Memory B cell (primary cell): ENCODE data around the gene DNMT3A.
"Not testable (repeated sequence)": the region's sequence is repeated elsewhere in the genome, so short reads cannot be mapped to it uniquely, and the experiment has no call there.

Source experiments
- ATAC-seq: fragments of 150-1000 bp; cut with Tn5 transposase; 2 replicates; pipeline ENCODE4 v1.10.0; 2021; ENCODE audit warnings: low read depth, mild to moderate bottlenecking, moderate library complexity
- DNase-seq, 2 donors: peaks; one replicate each; pipeline ENCODE4 v3.0.0; 2022; ENCODE audit warnings: low spot score in 2 of 2
- H3K27ac Mint-ChIP-seq: one replicate; pipeline ENCODE4 v1.8.0; 2022; ENCODE audit warnings: mild to moderate bottlenecking, moderate library complexity, mixed read lengths
- H3K27me3 Mint-ChIP-seq: one replicate; pipeline ENCODE4 v1.8.0; 2022; ENCODE audit warnings: mixed read lengths
- H3K36me3 Mint-ChIP-seq: one replicate; pipeline ENCODE4 v1.8.0; 2022; ENCODE audit warnings: mild to moderate bottlenecking, mixed read lengths
- H3K4me1 Mint-ChIP-seq: one replicate; pipeline ENCODE4 v1.8.0; 2022; ENCODE audit warnings: mixed read lengths
- H3K4me3 Mint-ChIP-seq: one replicate; pipeline ENCODE4 v1.8.0; 2022; ENCODE audit warnings: mild to moderate bottlenecking, moderate library complexity, mixed read lengths
- H3K9me3 Mint-ChIP-seq: one replicate; pipeline ENCODE4 v1.8.0; 2022; ENCODE audit warnings: mixed read lengths

DNMT3A gene

DNA sequence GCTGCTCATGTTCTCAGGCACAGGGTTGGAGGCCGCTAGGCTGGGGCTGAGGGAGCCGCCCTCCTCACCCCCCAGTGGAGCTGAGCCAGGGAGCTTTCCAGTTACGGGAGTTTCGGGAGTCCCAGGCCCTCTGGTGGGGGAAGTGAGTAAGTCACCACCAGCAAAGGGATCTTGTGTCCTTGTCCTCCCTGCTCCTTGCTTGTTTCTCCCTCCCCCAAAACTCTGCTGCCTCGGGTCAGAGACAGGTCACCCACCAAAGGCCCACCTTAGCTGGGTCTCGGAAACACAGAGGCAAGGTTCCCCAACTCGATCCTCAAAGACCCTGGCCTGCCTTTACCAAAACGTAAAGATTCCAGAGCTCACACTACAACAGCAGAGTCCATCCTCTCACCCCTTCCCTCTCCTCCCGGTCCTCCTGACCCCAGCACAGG lies 112.9 kb downstream of the DNMT3A start:
- no peaks in the 10 kb centered on the region for H3K9me3 Mint-ChIP-seq
- H3K4me1 Mint-ChIP-seq, result no peaks in the 10 kb centered on the region
- H3K27ac Mint-ChIP-seq, result no peak overlapping the region
- peak; percentile 64 for ATAC-seq
- H3K27me3 Mint-ChIP-seq, result no peaks in the 10 kb centered on the region
- peak; percentile 31 to 33 for DNase-seq
- no peak overlapping the region for H3K4me3 Mint-ChIP-seq
- H3K36me3 Mint-ChIP-seq, result peaks cover 5% of the 10 kb centered on the region

DNA sequence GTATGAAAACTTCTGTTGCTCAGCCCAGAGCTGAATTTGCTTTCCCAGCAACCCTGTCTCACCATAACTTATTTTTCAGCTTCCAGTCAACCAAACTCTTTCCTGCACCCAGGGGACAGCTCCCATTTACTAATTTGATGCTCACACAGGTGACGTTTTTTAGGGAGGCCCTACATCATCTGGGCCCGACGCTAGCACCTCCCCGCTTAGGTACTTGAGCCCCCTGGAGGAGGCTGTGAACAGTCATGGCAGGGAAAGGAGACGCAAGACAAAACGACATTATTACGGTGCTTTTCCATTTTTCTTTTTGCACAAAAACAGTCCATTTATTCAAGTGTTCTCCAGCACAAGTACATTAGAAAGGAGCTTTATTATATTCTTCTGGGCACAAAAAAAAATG lies 114.1 kb downstream of the DNMT3A start:
- H3K27me3 Mint-ChIP-seq, result no peaks in the 10 kb centered on the region
- H3K4me3 Mint-ChIP-seq, result no peak overlapping the region
- no peaks in the 10 kb centered on the region for H3K4me1 Mint-ChIP-seq
- ATAC-seq, result no peak
- H3K27ac Mint-ChIP-seq, result no peak overlapping the region
- DNase-seq, result no peak
- peaks cover 3% of the 10 kb centered on the region for H3K36me3 Mint-ChIP-seq
- no peaks in the 10 kb centered on the region for H3K9me3 Mint-ChIP-seq

DNA sequence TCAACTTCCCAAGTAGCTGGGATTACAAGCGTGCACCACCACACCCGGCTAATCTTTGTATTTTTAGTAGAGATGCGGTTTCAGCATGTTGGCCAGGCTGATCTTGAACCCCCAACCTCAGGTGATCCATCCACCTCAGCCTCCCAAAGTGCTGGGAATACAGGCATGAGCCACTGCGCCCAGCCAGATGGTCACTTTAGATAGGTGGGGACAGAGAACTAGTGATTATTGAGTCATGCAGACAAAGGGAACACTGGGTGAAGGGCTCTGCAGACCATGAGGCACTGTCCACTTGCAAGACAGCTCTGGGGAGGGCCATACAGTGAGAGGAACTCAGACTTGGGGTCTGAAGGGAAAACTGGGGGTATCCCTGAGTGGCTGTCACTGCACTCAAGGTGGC lies 114.9 kb downstream of the DNMT3A start:
- ATAC-seq, result no peak
- Mint-ChIP-seq H3K36me3 (no peaks in the 10 kb centered on the region), H3K9me3 (no peaks in the 10 kb centered on the region), H3K27me3 (no peaks in the 10 kb centered on the region), H3K4me1 (no peaks in the 10 kb centered on the region), H3K4me3 (no peak overlapping the region), H3K27ac (no peak overlapping the region)
- DNase-seq, result no peak

DNA sequence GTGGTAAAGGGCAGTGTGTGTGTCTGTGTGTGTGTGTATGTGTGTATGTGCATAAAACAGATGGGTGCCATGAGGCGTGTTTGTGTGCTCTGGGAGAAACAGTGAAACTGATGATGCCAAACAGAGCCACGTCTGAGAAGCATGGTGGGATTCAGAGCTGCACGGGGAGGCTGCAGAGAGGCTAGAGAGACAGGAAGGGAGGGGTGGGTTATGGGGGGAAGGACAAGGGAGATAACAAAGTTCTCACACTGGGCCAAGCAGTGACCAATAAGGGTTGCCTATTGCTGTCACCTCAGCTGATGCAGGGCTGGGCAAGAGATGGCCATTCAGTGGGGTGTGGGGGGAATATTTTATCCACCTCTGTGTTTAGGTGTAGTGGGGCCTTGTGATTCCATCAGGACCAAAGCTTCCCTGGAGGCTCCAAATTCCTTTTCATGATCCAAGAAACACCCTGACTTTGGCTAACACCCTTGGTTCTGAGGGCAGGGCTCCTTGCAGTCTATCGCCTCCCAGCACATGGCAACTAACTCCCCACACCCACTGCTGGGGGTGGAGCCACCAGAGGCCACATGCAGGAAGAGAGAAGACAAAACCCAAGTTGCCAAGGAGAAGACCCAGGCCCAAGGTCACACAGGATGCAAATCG lies 119.1 kb downstream of the DNMT3A start:
- H3K4me1 Mint-ChIP-seq, result peaks cover 2% of the 10 kb centered on the region
- H3K27me3 Mint-ChIP-seq, result peaks cover 2% of the 10 kb centered on the region
- no peak overlapping the region for H3K27ac Mint-ChIP-seq
- no peaks in the 10 kb centered on the region for H3K36me3 Mint-ChIP-seq
- ATAC-seq, result no peak
- H3K9me3 Mint-ChIP-seq, result no peaks in the 10 kb centered on the region
- no peak for DNase-seq
- no peak overlapping the region for H3K4me3 Mint-ChIP-seq

DNA sequence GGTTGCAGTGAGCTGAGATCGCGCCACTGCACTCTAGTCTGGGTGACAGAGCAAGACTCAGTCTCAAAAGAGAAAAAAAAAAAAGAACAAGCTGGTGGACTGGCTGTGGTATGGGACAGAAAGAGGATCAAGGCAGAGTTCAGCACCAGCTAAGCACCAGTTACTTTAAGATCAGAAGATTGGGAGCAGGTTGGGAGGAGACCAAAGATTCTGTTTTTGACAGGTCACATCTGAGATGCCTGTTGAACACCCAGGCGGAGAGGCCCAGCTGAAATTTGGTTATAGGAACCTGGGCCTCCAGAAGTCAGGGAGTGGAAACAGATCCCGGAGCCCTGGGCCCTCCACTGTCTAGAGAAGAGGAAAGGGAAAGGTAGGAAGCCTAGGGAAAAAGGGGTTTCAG lies 120.1 kb downstream of the DNMT3A start:
- Mint-ChIP-seq H3K27ac (no peak overlapping the region), H3K36me3 (no peaks in the 10 kb centered on the region), H3K27me3 (peaks cover 2% of the 10 kb centered on the region), H3K4me3 (no peak overlapping the region), H3K4me1 (peaks cover 2% of the 10 kb centered on the region), H3K9me3 (no peaks in the 10 kb centered on the region)
- ATAC-seq (no peak), DNase-seq (no peak)

DNA sequence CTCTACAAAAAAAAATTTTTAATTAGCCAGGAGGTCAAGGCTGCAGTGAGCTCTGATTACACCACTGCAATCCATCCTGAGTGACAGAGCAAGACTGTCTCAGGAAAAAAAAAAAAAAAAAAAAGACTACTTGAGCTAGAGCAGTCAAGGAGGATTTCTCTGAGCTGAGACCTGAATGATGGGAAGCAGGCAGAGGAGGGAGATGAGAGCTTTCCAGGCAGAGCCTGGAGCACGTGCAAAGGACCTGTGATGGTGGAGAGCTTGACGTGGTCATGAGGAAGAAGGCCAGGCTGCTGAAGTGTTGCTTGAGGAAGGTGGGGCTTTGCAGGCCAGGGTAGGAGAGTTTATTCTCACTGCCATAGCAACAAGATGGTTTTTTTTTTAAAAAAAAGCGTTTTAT lies 121.4 kb downstream of the DNMT3A start:
- Mint-ChIP-seq H3K27ac (no peak overlapping the region), H3K4me1 (peaks cover 6% of the 10 kb centered on the region), H3K36me3 (no peaks in the 10 kb centered on the region), H3K4me3 (no peak overlapping the region), H3K9me3 (no peaks in the 10 kb centered on the region), H3K27me3 (peaks cover 2% of the 10 kb centered on the region)
- no peak for ATAC-seq
- no peak for DNase-seq

DNA sequence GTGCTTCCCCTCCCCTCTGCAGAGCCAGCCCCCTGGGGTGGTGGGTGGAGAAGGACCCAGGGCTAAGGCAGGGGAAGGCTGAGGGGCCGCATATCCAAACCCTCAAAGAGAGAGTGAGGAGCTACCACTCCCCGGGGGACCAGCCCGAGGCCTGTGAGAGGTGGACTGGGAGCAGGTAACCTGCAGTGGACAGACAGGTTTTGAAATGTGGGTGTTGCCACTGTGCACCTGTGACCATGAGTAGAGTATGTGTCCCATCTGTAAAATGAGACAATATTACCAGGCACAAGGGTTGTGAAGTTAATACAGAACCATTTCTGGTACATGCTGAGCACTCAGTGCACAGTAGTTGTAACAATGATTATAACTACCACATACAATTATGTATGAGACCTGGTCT lies 122.1 kb downstream of the DNMT3A start:
- Mint-ChIP-seq H3K36me3 (no peaks in the 10 kb centered on the region), H3K9me3 (no peaks in the 10 kb centered on the region), H3K27ac (no peak overlapping the region), H3K4me1 (peaks cover 6% of the 10 kb centered on the region), H3K4me3 (no peak overlapping the region), H3K27me3 (peaks cover 2% of the 10 kb centered on the region)
- DNase-seq (no peak), ATAC-seq (no peak)

DNA sequence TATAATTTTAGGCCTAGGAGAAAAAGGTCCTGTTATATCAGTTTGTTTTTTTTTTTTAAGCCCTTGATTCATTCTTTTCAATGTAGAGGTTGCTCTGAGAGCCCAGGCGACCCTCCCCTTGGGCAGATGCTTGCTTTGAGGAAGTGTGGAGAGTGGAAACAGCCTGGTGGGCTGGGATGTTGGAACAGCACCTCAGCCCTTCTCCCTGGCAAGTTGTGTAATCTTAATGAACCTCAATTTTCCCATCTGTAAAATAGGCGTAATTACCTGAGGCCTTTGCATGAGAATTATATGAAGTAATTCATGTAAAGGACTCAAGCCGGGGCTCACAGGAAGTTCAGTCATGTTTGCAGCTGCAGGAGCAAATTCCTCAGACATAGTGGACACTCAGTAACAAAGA lies 123.6 kb downstream of the DNMT3A start:
- Mint-ChIP-seq H3K27me3 (peaks cover 2% of the 10 kb centered on the region), H3K4me1 (peaks cover 6% of the 10 kb centered on the region), H3K27ac (no peak overlapping the region), H3K4me3 (peak overlapping the region; percentile 29), H3K36me3 (no peaks in the 10 kb centered on the region), H3K9me3 (no peaks in the 10 kb centered on the region)
- DNase-seq (no peak), ATAC-seq (no peak)

DNA sequence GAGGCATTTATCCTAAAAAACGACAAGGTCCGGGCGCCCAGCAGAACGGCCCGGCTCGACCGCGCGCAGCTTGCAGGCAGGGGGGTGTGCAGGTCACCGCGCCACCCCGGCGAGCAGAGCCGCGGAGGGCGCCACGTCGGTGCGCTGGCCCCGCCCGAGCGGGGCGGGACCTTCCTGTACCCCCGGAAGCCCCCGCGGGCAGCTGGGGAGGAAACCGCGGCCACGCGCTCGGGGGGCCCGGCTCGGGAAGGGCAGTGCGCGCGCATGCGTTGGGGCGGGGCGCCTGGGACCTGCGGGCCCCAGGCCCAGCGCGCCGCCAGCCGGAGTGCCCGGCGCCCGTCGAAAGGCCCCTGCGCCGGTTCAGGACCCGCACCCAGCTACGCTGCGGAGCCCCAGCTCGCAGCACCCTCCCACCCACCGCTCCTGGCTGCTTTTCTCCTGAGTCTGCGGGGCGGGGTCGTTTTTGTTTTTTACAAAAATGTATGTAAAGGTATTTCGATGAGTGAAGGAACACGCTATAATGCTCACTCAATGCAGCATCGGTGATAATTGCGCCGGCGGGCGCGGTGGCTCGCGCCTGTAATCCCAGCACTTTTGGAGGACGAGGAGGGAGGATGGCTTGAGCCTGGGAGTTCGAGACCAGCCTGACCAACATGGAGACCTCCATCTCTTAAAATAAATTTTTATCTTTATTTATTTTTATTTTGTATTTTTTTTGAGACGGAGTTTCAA lies 125.6 kb downstream of the DNMT3A start:
- H3K4me1 Mint-ChIP-seq, result peaks cover 11% of the 10 kb centered on the region
- no peaks in the 10 kb centered on the region for H3K9me3 Mint-ChIP-seq
- peak overlapping the region; percentile 71 for H3K4me3 Mint-ChIP-seq
- peaks cover 2% of the 10 kb centered on the region for H3K27me3 Mint-ChIP-seq
- H3K36me3 Mint-ChIP-seq, result no peaks in the 10 kb centered on the region
- peak; percentile 94 for ATAC-seq
- H3K27ac Mint-ChIP-seq, result peak overlapping the region; percentile 80
- peak; percentile 75 for DNase-seq

DNA sequence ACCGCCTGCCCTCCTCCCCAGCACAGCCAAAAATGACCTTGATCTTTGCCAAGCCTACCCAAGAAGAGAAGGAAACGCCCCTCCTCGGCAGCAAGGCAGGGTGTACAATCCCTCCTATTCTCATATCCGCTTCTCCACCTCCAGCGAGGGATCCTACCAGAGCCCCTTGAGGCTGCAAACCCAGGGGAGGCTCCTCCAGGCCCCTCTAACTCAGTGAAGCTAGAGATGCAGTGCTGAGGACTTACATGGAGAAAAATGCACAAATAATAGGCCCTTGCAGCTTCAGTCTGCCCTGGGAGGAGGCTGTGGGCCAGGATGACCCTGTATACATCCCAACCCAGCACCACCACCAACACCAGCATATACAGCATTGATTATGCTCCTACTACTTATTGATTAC lies 126.5 kb downstream of the DNMT3A start:
- H3K36me3 Mint-ChIP-seq, result no peaks in the 10 kb centered on the region
- no peaks in the 10 kb centered on the region for H3K27me3 Mint-ChIP-seq
- peaks cover 12% of the 10 kb centered on the region for H3K4me1 Mint-ChIP-seq
- peak overlapping the region; percentile 80 for H3K27ac Mint-ChIP-seq
- DNase-seq (no peak), ATAC-seq (no peak)
- peak overlapping the region; percentile 70 for H3K4me3 Mint-ChIP-seq
- H3K9me3 Mint-ChIP-seq, result no peaks in the 10 kb centered on the region

DNA sequence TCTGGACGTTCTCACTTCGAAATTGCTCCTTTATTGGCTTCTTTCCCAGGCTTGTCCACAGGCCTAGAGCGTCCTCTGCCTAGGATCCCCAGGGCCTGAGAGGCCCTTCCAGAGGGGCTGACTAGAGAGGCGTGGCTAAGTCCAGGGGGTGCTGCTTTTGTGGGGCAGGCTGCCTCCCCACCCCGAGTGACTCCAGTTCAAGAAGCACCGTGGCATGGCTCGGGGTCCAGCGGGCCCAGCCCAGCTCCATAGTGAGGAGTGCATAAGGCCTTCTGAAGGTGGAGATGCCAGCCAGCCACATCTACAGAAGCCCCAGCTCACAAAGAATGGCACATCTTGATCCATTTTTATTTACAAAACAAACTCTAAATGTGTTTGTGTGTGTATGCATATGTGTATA lies 128.5 kb downstream of the DNMT3A start:
- ATAC-seq (no peak), DNase-seq (no peak)
- H3K4me3 Mint-ChIP-seq, result no peak overlapping the region
- H3K27ac Mint-ChIP-seq, result peak overlapping the region; percentile 5
- no peaks in the 10 kb centered on the region for H3K36me3 Mint-ChIP-seq
- H3K4me1 Mint-ChIP-seq, result peaks cover 25% of the 10 kb centered on the region
- H3K27me3 Mint-ChIP-seq, result no peaks in the 10 kb centered on the region
- H3K9me3 Mint-ChIP-seq, result no peaks in the 10 kb centered on the region

DNA sequence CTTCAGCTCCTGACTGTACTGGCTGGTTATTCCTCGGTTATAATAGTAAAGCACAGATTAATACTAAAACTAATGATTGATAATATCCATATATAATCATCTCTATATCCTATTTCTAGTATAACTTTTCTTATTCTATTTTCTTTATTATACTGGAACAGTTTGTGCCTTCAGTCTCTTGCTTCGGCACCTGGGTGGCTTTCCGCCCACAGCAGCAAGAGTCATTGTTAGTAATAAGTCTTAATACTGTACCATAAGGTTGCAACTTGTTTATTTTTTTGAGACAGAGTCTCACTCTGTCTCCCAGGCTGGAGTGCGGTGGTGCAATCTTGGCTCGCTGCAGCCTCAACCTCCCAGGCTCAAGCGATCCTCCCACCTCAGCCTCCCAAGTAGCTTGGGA lies 130.8 kb downstream of the DNMT3A start:
- peak overlapping the region; percentile 19 for H3K4me3 Mint-ChIP-seq
- not testable (repeated sequence) for H3K9me3 Mint-ChIP-seq, H3K36me3 Mint-ChIP-seq, H3K27me3 Mint-ChIP-seq, DNase-seq, ATAC-seq
- H3K4me1 Mint-ChIP-seq, result peaks cover 37% of the 10 kb centered on the region
- peak overlapping the region; percentile 83 for H3K27ac Mint-ChIP-seq

DNA sequence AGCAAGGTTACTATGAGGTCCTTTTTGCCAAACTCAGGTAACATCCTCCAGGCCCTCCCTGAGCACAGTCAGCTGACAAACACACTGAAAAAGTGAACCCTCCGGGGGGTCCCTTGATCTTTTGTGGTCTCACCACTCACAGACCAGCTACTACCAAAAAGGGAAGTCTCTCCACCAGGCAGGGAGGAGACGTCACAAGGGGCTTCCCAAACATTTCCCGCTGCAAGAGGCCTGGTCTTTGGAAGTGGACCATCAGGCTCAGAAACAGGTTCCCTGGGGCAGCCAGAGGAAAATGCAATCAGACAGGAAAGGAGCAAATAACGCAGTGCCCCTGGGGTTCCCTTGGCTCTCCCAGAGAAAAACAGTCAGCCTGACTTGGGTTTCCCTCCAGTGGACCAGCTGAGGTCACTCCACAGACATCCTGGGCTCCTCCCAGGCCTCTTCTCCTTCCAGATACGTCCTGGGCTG lies 134.6 kb downstream of the DNMT3A start:
- Mint-ChIP-seq H3K9me3 (no peaks in the 10 kb centered on the region), H3K27ac (peak overlapping the region; percentile 86), H3K4me1 (peaks cover 31% of the 10 kb centered on the region), H3K36me3 (no peaks in the 10 kb centered on the region), H3K27me3 (no peaks in the 10 kb centered on the region), H3K4me3 (no peak overlapping the region)
- ATAC-seq (peak; percentile 18), DNase-seq (peak in 1 of 2 donors; percentile 32)

DNA sequence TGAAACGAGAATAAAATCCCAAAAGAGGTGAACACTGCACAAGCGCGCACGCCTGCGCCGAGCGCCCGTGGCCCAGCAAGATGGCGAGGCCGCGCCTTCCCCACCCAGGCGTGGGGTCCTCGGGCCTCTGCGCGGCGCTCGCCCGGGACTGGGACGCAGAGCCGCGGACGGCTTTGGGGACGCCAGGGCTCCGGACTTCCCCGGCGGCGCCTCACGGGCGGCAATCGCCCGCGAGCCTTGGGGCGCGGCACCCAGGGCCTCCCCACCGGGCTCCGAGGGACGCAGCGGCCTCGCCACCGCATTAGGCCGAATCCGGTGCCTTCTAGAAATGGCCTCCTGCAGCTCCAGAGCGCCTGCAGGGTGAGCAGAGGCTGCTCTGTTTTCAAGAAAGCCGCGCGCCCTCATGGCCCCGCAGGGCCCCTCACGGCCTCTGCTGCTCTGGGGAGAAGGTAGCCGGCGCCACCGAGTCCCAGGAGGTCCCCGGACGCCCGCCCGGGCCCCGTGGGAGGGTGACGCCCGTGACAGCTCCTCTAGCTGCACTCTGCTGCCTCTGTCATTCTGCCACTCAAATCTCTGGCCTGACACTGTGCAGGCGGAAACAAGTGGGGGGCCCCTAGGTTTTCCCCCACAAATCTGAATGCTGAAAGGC lies 137.4 kb downstream of the DNMT3A start:
- Mint-ChIP-seq H3K27me3 (no peaks in the 10 kb centered on the region), H3K4me1 (peaks cover 18% of the 10 kb centered on the region), H3K4me3 (peak overlapping the region; percentile 74), H3K27ac (no peak overlapping the region), H3K36me3 (no peaks in the 10 kb centered on the region), H3K9me3 (no peaks in the 10 kb centered on the region)
- peak; percentile 57 to 58 for DNase-seq
- peak; percentile 83 for ATAC-seq
